Esophagus muscularis mucosa (tissue), 3 donors: ENCODE data around the gene NELFA.

Source experiments
- CTCF ChIP-seq, 3 experiments: fragments of 200-600 bp in 2 of 3; fragments of 450-650 bp in 1 of 3; sonication (generic) in 2 of 3; IDR thresholded peaks; one replicate each; pipeline ENCODE4 v1.5.1; 2017 to 2019; ENCODE audit warnings: antibody characterized with exemption in 3 of 3, mild to moderate bottlenecking in 2 of 3, moderate library complexity in 1 of 3
- POLR2A ChIP-seq: fragments of 450-650 bp; IDR thresholded peaks from one replicate; pipeline ENCODE4 v1.6.1; 2017; ENCODE audit warnings: antibody characterized with exemption, moderate library complexity, mild to moderate bottlenecking, low read depth
- POLR2AphosphoS5 ChIP-seq, 2 donors: sonication (generic); formaldehyde crosslinking; IDR thresholded peaks; one replicate each; pipeline ENCODE4 v1.6.1; 2017; ENCODE audit warnings: antibody characterized with exemption in 2 of 2

GRCh38 chr4:1960170-1960825 is 48.5 kb downstream of the NELFA start:
- TF ChIP-seq POLR2AphosphoS5 (IDR thresholded peaks at IDR 0.05), result no peak
- TF ChIP-seq CTCF (IDR thresholded peaks at IDR 0.05), result no peak
- TF ChIP-seq POLR2A, result no peak
